ENCODE results near the gene HS3ST3B1.

The HS3ST3B1 gene

GRCh38 chr17:14366199-14366598, 65.3 kb downstream of the HS3ST3B1 start:
- ChIA-PET POLR2A (no interaction called here), CTCF (interaction anchor here (1.1 kb wide), 1 partner anchor 12 kb away, joined by 4 read pairs; no protein-coding TSS in a partner anchor)
- TF ChIP-seq CTCF (IDR thresholded peaks at IDR 0.05; ENCODE audit: control extremely low read depth, extremely low read depth, low read depth, missing control alignments), result no peak
- no peak for DNase-seq (ENCODE audit: extremely low spot score)

DNA sequence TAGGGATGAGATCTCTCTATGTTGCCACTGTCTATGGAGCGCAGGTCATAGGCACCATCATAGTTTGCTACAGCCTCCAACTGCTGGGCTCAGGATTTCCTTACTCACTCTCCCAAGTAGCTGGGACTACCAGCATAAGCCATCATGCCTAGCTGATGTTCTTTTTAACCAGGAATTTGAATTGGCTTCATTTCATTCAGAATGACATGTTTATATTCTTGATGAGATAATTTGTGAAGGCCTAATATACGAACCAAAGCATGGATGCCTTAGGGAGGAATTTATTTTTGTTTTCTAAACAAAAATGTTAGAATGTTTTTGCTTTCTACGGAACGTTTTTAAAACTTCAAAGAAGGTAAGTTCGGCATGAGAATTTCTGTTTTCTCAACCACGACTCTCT, 71.6 kb downstream of the HS3ST3B1 start:
- CTCF ChIA-PET, result no interaction called here
- DNase-seq (ENCODE audit: extremely low spot score), result no peak
- TF ChIP-seq CTCF (IDR thresholded peaks at IDR 0.05; ENCODE audit: control extremely low read depth, extremely low read depth, low read depth, missing control alignments), result no peak
- POLR2A ChIA-PET, result no interaction called here

DNA sequence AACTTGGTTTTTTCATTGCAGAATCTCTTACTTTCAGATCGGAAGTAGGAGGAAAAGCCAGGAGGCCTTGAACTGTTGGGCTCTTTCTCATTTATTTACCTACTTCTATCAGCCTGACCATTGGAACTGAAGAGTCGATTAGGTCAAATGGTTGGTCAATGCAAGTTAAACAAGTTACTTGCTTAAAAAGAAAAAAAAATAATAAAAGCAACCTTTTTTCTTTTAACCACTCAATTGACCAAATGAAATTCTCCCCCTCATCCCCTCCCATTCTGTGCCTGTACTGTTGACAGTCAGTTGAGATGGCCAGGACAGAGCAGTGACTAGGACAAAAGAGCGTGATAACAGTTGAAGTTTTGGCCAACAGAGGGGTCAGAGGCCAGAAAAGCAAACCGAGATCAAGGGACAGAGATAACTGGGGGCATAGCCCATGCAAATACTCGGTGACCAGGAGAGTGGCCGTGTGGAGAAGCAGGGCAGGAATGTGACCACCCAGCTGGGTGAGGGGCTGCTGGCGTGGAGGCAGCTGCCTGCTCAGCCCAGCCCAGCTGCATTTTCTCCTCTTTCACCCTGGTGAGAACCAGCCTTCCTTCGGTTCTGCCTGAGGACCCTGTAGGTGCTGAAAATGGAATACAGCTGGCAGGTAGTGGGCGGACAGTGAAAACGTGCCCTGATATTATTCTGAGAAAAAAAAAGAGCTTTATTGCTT, 72.2 kb downstream of the HS3ST3B1 start:
- ChIA-PET POLR2A (no interaction called here), CTCF (no interaction called here)
- no peak for TF ChIP-seq CTCF (IDR thresholded peaks at IDR 0.05; ENCODE audit: control extremely low read depth, extremely low read depth, low read depth, missing control alignments)
- no peak for DNase-seq (ENCODE audit: extremely low spot score)

- ChIA-PET CTCF (no interaction called here), POLR2A (no interaction called here)
- no peak for DNase-seq (ENCODE audit: extremely low spot score)
- no peak for TF ChIP-seq CTCF (IDR thresholded peaks at IDR 0.05; ENCODE audit: control extremely low read depth, extremely low read depth, low read depth, missing control alignments)
Measured at GRCh38 chr17:14373614-14374259, 72.9 kb downstream of the HS3ST3B1 start.

GRCh38 chr17:14374268-14374667, 73.4 kb downstream of the HS3ST3B1 start:
- DNase-seq (ENCODE audit: extremely low spot score), result no peak
- ChIA-PET CTCF (no interaction called here), POLR2A (no interaction called here)
- no peak for TF ChIP-seq CTCF (IDR thresholded peaks at IDR 0.05; ENCODE audit: control extremely low read depth, extremely low read depth, low read depth, missing control alignments)

- no peak for DNase-seq (ENCODE audit: extremely low spot score)
- ChIA-PET POLR2A (no interaction called here), CTCF (interaction anchor here (0.9 kb wide), 1 partner anchor 18 kb away, joined by 3 read pairs; no protein-coding TSS in a partner anchor)
- TF ChIP-seq CTCF (IDR thresholded peaks at IDR 0.05; ENCODE audit: control extremely low read depth, extremely low read depth, low read depth, missing control alignments), result no peak
Measured at GRCh38 chr17:14376666-14377065, 75.8 kb downstream of the HS3ST3B1 start.
